Skin epidermis (tissue), 12 donors: ENCODE results near the gene ABTB2.
"Not testable (repeated sequence)": the region's sequence is repeated elsewhere in the genome, so short reads cannot be mapped to it uniquely, and the experiment has no call there.

Source experiments
- H3K27ac ChIP-seq, 21 experiments: fragments of 200-600 bp; sonication (generic) in 11 of 21; one replicate each; pipeline ENCODE4 v1.5.0; 2020; ENCODE audit warnings: mild to moderate bottlenecking in 3 of 21, inconsistent platforms in 2 of 21, moderate library complexity in 2 of 21
- H3K4me3 ChIP-seq, 7 experiments: fragments of 200-600 bp; sonication (generic) in 2 of 7; one replicate each; pipeline ENCODE4 v1.5.0; 2020; ENCODE audit warnings: inconsistent platforms in 2 of 7, mild to moderate bottlenecking in 2 of 7, moderate library complexity in 1 of 7

Gene ABTB2

DNA sequence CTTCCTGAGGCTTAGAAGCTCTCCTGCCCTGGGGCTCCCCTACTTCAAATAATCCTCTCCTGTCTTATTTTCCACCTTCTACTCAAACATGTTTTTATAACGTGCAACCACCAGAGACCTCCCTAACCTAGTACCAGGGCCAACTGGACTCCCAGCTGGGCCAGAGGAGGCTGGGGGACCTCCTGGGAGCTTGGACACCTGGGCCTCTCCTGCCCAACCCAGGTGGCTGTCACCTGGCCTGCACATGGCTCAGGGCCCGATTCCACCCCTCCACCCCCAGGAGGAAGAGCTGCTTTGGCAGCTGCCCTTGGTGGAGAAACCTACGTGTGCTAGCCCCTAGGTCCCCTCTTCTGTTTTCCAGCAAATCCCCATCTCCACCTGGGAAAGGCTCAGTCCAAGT, 105.2 kb downstream of the ABTB2 start:
- peak overlapping the region in 2 of 21 experiments; percentile 14 to 62 for H3K27ac ChIP-seq
- H3K4me3 ChIP-seq, result no peak overlapping the region

DNA sequence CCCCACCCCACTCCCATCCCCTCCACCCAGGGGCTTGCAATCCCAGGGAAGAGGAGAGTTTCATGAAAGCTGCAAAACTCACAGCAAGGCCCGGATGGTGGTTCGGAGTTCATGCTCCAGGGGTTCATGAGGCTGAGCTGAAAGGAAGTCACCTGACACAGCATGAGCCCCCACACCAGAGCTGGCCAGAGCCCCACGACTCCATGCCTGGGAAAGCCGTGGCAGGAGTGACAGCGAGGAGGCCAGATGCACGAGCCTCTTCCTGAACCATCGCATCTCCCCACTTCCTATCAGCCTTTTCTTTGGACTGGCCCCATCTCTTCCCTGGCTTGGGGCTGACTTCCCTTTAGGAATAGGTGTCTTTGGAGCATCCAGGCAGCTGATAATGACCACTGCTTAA, 105.8 kb downstream of the ABTB2 start:
- Histone ChIP-seq H3K27ac (peak overlapping the region in 6 of 21 experiments; percentile 1 to 73 (median 46)), H3K4me3 (no peak overlapping the region)

DNA sequence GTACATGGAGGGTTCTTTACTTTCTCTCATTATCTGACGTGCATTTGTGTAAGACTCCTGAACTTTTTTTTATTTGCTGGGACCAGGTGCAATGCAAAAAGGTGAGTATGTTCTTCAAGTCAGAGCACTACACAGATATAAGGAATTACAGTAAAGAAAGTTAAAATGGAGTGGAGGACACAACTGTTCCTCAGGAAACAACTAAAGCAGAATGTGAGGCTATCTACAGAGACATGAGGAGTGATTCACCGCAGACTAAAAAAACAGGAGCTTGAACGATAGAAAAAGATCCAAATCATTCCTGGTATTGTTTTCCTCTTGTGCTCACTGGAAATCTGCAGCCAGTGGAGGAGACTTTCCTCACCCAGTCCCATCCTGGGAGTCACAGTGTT, 106.2 kb downstream of the ABTB2 start:
- H3K4me3 ChIP-seq, result peak overlapping the region in 1 of 7 experiments; percentile 10
- H3K27ac ChIP-seq, result peak overlapping the region in 12 of 21 experiments; percentile 1 to 73 (median 52)

DNA sequence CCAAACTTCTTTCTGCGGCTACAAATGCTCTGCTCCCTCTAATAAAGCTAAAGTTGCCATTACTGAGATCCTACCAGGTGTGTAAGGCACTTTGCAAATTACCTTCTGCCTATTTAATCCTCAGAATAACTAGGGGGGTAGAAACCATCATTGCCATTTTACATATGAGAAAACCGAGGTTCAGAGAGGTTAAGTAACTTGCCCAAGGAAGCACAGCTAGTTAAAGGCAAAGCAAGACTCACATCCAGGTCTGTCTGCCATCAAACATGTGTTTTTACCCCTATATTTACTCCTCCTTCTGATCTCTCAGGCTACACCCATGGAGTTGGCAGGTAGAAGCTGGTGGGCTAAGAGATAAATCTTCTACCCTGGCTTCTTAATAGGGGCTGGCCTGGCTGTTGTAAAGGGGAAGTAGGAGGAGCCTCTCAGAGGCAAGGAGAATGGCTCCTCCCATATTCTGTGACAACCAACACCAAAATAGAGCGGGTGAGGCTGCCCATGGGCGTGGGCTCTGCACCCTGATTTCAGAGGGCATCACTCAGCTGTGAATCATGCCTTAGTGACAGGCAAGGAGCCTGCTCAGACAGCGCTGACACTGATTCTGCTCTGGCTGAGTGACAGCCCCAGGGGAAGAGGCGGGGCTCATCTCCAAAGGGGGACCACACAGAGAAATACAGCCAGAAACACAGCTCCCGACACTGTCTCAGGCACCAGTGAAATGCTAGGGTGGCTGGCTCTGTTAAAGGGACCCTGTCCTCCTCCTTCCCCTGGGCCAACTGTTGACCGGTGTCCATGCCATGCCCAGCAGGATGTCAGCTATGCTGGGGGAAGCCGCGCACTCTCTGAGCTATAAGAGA, 106.8 kb downstream of the ABTB2 start:
- Histone ChIP-seq H3K27ac (peak overlapping the region in 12 of 21 experiments; percentile 1 to 73 (median 52)), H3K4me3 (peak overlapping the region in 2 of 7 experiments; percentile 10 to 12)

- Histone ChIP-seq H3K27ac (peak overlapping the region in 1 of 21 experiments; percentile 41), H3K4me3 (no peak overlapping the region)
These were observed 107.6 kb downstream of the ABTB2 start for GRCh38 chr11:34250211-34250610.

GRCh38 chr11:34249439-34249838, 108.4 kb downstream of the ABTB2 start:
- H3K27ac ChIP-seq, result peak overlapping the region in 1 of 21 experiments; percentile 41

DNA sequence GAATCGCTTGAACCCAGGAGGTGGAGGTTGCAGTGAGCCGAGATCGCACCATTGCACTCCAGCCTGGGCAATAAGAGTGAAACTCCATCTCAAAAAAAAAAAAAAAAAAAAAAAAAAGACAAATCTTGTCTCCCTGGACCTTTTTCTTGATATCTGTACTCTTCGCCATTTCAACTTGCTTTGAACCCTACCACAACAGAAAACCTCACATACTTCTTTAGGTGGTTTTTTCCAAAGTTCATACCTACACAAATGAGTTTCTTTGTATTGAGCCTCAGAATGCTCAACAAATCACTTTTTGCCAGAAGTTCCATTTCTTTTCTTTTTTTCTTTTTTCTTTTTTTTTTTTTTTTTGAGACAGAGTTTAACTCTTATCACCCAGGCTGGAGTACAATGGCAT, 111.3 kb downstream of the ABTB2 start:
- not testable (repeated sequence) for H3K4me3 ChIP-seq, H3K27ac ChIP-seq

More at GRCh38 chr11:34249439-34249838, 108.4 kb downstream of the ABTB2 start:
- no peak overlapping the region for H3K4me3 ChIP-seq

GRCh38 chr11:34245041-34245440, 112.8 kb downstream of the ABTB2 start:
- Histone ChIP-seq H3K27ac (no peak overlapping the region), H3K4me3 (no peak overlapping the region)

- Histone ChIP-seq H3K4me3 (no peak overlapping the region), H3K27ac (peak overlapping the region in 2 of 21 experiments; percentile 26 to 34)
These were observed 114.0 kb downstream of the ABTB2 start for GRCh38 chr11:34243600-34244464.

DNA sequence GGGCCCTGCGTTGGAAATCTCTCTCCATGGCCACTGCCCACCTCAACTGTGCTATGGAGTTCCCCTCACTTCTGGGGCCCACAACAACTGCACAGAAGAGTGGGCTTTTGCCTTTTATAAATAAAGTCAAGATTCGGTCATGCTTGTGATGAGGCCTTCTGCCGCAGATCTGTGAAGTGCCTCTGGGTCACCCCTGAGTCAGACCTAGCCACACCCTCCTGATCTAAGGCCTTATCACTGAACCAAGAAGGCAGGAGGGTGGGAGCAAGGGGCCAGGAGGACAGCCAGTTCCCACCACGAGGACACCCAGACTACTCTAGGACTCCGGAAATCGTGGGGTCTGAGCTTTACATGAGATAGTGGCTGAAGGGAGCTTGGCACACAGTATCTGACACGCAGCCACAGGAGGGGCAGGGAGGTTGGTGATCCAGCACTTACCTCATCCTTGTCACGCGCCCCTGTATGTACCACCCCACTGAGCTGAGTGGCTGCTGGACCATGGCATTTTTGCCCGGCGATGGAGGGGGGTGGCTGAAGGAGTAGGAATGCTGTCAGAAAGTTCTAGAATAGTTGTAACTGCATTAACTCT, 115.7 kb downstream of the ABTB2 start:
- H3K27ac ChIP-seq, result no peak overlapping the region

DNA sequence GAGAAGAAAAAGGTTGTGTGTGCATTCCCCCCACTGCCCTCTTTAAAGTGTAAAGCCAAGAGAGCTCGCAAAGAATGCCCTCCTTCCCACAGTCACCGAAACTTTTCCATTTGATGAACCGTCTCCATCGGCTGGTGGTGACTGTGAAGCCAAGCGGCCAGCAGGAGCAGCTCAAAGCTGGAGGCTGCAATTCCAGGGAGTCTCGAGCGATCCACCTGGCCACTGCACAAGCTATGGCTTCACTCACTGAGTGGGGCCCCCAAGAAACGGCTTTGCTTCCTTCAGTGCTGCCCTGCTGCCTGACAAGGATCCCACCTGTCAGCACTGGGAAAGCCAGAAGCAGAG, 117.7 kb downstream of the ABTB2 start:
- Histone ChIP-seq H3K4me3 (no peak overlapping the region), H3K27ac (no peak overlapping the region)

More for the DNA sequence above, 115.7 kb downstream of the ABTB2 start:
- H3K4me3 ChIP-seq, result no peak overlapping the region

DNA sequence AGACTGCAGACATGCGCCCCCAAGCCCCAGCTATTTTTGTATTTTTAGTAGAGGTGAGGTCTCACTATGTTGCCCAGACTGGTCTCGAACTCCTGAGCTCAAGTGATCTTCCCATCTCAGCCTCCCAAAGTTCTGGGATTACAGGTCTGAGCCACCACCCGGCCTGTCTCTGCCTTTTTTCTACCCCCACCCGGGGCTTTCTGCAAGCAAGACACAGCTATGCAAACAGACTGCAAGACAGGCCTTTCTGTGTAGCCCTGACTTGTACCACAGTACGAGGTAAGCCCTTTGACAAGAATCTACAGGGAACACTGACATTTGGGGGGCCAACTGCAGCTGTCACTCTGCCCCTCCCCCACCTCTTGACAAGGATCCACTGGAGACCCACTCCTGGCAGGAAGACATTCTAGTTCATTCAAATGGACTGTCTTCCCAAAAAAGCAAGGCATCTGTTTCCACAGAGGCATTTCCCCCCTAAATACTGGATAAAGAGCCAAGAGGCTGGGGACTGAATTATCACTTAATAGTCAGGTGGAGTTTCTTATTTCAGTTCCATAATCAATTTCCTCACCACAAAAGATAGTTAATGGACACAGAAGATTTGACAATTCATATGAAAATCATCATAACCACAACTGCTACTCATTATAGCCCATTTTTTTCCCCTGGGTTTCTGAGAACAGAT, 118.2 kb downstream of the ABTB2 start:
- no peak overlapping the region for H3K27ac ChIP-seq
- no peak overlapping the region for H3K4me3 ChIP-seq

- no peak overlapping the region for H3K27ac ChIP-seq
- H3K4me3 ChIP-seq, result no peak overlapping the region
These were observed 118.8 kb downstream of the ABTB2 start for GRCh38 chr11:34238966-34239365.

DNA sequence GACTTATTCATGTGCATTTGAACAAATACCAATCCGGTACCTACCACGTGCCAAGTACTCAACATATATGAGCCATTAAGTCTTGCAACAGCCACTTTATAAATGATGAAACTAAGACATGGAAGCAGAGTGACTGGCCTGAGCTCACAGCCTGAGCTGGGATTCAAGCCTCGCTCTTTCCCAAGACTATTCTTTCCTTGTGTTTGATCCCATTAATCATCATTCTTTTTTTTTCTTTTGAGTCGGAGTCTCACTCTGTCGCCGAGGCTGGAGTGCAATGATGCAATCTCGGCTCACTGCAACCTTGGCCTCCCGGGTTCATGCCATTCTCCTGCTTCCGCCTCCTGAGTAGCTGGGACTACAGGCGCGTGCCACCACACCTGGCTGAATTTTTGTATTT, 119.3 kb downstream of the ABTB2 start:
- Histone ChIP-seq H3K27ac (no peak overlapping the region), H3K4me3 (no peak overlapping the region)

DNA sequence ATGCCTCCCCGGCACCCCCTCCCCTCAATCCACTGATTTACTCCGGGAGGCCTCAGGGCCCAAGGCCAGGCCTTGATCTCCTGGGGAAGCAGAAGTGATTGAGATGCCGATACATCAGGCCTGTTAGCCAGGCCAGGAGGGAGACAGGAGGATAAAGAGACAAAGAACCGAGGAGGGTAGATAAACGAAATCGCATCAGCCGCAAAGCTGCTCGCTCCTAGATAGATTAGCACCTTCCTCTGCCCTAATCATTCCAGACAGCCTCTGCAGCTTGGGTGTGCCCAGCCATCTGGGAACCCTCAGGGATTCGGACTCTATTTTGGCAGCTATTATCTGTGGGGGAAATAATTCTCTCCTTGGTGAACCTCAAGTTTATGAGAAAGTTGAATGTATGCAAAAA, 121.2 kb downstream of the ABTB2 start:
- Histone ChIP-seq H3K27ac (no peak overlapping the region), H3K4me3 (no peak overlapping the region)

GRCh38 chr11:34235591-34236071, 122.2 kb downstream of the ABTB2 start:
- H3K27ac ChIP-seq, result no peak overlapping the region
- H3K4me3 ChIP-seq, result no peak overlapping the region

DNA sequence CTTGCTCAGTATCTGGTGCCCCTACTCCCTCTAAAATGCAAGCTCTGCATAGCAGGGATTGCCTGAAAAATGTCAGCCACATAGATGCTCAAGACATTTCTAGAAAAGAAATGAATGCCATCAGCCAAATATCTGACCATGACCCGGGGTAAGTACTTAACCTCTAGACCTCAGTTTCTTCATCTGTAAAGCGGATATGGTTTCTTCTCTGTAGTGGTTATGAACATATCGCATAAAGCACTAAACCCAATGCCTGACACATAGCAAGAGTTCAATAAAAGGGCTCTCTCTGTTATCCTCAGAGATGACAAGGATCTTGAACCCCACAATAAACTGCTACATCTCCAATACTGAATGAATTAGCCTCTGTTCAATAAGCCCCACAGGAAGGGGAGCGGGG, 122.6 kb downstream of the ABTB2 start:
- no peak overlapping the region for H3K27ac ChIP-seq
- H3K4me3 ChIP-seq, result no peak overlapping the region

DNA sequence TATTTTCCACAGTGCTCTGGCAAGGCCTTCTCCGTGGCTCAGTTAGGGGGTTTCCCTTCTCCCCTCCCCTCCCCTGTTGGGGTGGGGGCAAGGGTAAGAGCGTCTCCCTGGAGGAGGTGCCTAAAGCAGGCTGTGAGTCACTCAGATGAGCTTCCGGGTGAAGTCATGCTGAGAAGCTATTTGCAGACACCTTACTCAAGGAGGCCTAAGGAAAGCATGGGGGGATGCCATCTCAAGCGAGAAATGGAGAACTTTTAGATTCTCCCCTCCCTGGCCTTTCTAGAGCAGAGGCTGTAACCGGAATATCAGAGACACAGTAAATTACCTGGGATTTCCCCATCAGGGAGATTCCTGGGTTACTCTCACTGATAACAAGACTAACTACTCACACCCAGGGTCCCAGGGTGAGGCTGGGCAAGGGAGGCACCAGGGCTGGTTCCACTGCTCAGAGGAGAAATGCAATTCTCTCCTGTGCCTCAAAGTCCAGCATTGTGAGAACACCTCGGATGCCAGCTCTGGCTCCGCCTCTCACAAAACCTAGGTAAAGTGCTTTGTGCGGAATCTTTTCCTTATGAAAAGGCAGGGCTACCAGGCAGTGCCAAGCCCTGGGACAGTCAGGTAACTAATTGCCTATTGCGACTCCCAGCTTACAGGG, 123.6 kb downstream of the ABTB2 start:
- Histone ChIP-seq H3K4me3 (no peak overlapping the region), H3K27ac (peak overlapping the region in 3 of 21 experiments; percentile 14 to 43 (median 34))

GRCh38 chr11:34233215-34233614, 124.6 kb downstream of the ABTB2 start:
- no peak overlapping the region for H3K4me3 ChIP-seq
- H3K27ac ChIP-seq, result no peak overlapping the region
